HEK293T (cell line): Measurements from ENCODE around the gene DSEL.

Source experiments
- CTCF ChIA-PET: fragments of 350-600 bp; formaldehyde crosslinking; extraction: SDS; loops from one replicate; lab custom pipeline; 2021; ENCODE audit warnings: antibody characterized with exemption, inconsistent platforms; lab: Yijun Ruan, JAX
- POLR2A ChIA-PET: fragments of 350-600 bp; formaldehyde crosslinking; extraction: SDS; loops from one replicate; lab custom pipeline; 2020; ENCODE audit warnings: antibody characterized with exemption, inconsistent platforms; lab: Yijun Ruan, JAX
- DNase-seq: peaks from one replicate; pipeline ENCODE4 v3.0.0; 2012; ENCODE audit warnings: mixed read lengths; ENCODE audit errors: extremely low spot score
- ARNT ChIP-seq: fragments of 450-650 bp; IDR thresholded peaks from 2 replicates; pipeline ENCODE4 v1.6.1; 2017; ENCODE audit warnings: mild to moderate bottlenecking
- BHLHE40 ChIP-seq: fragments of 450-650 bp; IDR thresholded peaks from 2 replicates; pipeline ENCODE4 v1.6.1; 2016; ENCODE audit warnings: mild to moderate bottlenecking, moderate library complexity, borderline replicate concordance
- CTBP1 ChIP-seq: fragments of 450-650 bp; IDR thresholded peaks from 2 replicates; pipeline ENCODE4 v1.6.1; 2016; ENCODE audit warnings: borderline replicate concordance
- ELF4 ChIP-seq: fragments of 450-650 bp; IDR thresholded peaks from 2 replicates; pipeline ENCODE4 v1.6.1; 2017; ENCODE audit warnings: antibody characterized with exemption
- FOXA1 ChIP-seq: fragments of 450-650 bp; IDR thresholded peaks from 2 replicates; pipeline ENCODE4 v1.6.1; 2016; ENCODE audit warnings: mild to moderate bottlenecking
- FOXK2 ChIP-seq: fragments of 450-650 bp; IDR thresholded peaks from 2 replicates; pipeline ENCODE4 v1.6.1; 2016; ENCODE audit warnings: mild to moderate bottlenecking
- FOXM1 ChIP-seq: fragments of 450-650 bp; IDR thresholded peaks from 2 replicates; pipeline ENCODE4 v1.6.1; 2017; ENCODE audit warnings: mild to moderate bottlenecking, borderline replicate concordance
- HDGF ChIP-seq: fragments of 450-650 bp; IDR thresholded peaks from 2 replicates; pipeline ENCODE4 v1.6.1; 2017; ENCODE audit warnings: antibody characterized with exemption, borderline replicate concordance
- L3MBTL2 ChIP-seq: fragments of 450-650 bp; conservative IDR thresholded peaks from 2 replicates; pipeline ENCODE4 v1.6.1; 2016; ENCODE audit warnings: mild to moderate bottlenecking
- LEF1 ChIP-seq: fragments of 450-650 bp; IDR thresholded peaks from 2 replicates; pipeline ENCODE4 v1.6.1; 2017; ENCODE audit warnings: mild to moderate bottlenecking, borderline replicate concordance
- NFRKB ChIP-seq: fragments of 450-650 bp; IDR thresholded peaks from 2 replicates; pipeline ENCODE4 v1.6.1; 2016; ENCODE audit warnings: mild to moderate bottlenecking, moderate library complexity
- SP1 ChIP-seq: fragments of 450-650 bp; IDR thresholded peaks from 2 replicates; pipeline ENCODE4 v1.6.1; 2017
- SUZ12 ChIP-seq: fragments of 450-650 bp; IDR thresholded peaks from 2 replicates; pipeline ENCODE4 v1.6.1; 2016; ENCODE audit warnings: mild to moderate bottlenecking
- TARDBP ChIP-seq: fragments of 450-650 bp; IDR thresholded peaks from 2 replicates; pipeline ENCODE4 v1.6.1; 2016
- ZNF384 ChIP-seq: fragments of 450-650 bp; IDR thresholded peaks from 2 replicates; pipeline ENCODE4 v1.6.1; 2016
- TF ChIP-seq, protein P1 (sequence below): fragments of 450-650 bp; IDR thresholded peaks from 2 replicates; pipeline ENCODE4 v1.6.1; 2016

The DSEL gene

DNA sequence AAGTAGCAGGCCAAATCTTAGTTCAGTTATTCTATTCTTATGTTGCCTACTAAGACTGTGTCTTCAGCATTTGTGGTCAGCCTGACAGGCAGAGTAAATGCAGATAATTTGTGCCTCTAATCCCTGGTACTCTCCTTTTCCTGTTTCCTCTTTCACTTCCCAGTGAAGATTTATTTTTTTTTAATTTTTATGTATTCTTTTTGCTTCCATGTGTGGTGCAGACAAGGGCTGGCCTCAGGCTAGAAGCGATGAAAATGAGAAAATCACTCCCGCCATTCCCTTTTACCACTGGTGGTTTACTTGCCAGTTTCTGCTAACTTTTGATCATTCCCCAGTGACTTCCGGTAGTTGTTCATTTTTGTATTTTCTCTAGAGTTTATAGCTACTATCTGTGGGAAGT is 30.9 kb downstream of the DSEL start:
- TF ChIP-seq FOXM1 (no peak), LEF1 (no peak), FOXK2 (no peak), ZNF384 (no peak), L3MBTL2 (no peak), FOXA1 (no peak), ELF4 (no peak), BHLHE40 (no peak), NFRKB (no peak), SP1 (no peak), ARNT (no peak), CTBP1 (no peak), TARDBP (no peak)
- TF ChIP-seq, protein P1, sequence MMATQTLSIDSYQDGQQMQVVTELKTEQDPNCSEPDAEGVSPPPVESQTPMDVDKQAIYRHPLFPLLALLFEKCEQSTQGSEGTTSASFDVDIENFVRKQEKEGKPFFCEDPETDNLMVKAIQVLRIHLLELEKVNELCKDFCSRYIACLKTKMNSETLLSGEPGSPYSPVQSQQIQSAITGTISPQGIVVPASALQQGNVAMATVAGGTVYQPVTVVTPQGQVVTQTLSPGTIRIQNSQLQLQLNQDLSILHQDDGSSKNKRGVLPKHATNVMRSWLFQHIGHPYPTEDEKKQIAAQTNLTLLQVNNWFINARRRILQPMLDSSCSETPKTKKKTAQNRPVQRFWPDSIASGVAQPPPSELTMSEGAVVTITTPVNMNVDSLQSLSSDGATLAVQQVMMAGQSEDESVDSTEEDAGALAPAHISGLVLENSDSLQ, result no peak
- ChIA-PET POLR2A (no interaction called here), CTCF (no interaction called here)
- no peak for DNase-seq

DNA sequence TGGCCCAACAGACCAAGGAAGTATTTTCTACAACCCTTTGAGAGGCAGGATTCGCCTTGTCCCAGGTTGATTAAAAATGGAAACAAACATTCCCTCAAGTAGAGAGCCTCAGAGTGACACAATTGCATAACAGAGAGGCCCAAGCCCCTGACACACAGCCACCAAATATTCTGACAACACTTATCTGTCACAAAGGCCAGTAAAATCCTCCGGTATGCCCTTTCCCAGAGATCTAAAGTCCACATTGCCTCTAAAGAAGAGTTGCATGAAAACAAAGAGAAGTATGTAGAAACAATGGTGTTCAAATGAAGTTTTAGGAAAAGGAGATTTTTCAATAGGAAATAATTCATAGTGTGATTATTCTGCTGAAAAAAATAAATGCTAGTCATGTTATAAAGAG is 32.1 kb downstream of the DSEL start:
- CTCF ChIA-PET, result no interaction called here

DNA sequence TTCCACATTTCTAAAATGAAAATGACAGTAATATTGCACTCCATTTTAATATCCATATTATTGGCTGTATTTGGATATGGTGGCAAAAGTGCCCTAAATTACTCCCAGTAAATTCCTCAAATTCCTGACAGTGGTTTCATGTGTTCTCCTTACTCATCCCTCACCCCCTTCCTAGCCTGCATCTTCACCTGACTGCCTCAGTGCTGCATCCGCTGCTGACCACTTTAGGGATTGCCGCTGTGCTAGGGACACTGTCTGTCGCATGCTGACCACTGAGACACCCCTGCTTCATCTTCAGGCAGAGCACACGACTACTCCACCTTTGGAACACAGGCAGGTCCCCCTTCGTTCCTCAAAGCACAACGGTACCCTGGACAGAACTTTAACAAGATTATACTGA is 32.6 kb downstream of the DSEL start:
- no peak for DNase-seq
- TF ChIP-seq FOXA1 (no peak), ARNT (no peak), HDGF (no peak), NFRKB (no peak), LEF1 (no peak), FOXM1 (no peak), L3MBTL2 (no peak), ELF4 (no peak), CTBP1 (no peak), TARDBP (no peak)
- ChIA-PET CTCF (no interaction called here), POLR2A (no interaction called here)

More for the DNA sequence above, 32.1 kb downstream of the DSEL start:
- POLR2A ChIA-PET, result no interaction called here
- DNase-seq, result no peak
- no peak for TF ChIP-seq NFRKB
- TF ChIP-seq, protein P1, result no peak
- TF ChIP-seq FOXA1, result no peak
- no peak for TF ChIP-seq SUZ12
- TF ChIP-seq HDGF, result no peak
- no peak for TF ChIP-seq TARDBP
- TF ChIP-seq CTBP1, result no peak
- TF ChIP-seq ARNT, result no peak
- TF ChIP-seq ELF4, result no peak
- TF ChIP-seq ZNF384, result no peak
- TF ChIP-seq BHLHE40, result no peak
- TF ChIP-seq SP1, result no peak

DNA sequence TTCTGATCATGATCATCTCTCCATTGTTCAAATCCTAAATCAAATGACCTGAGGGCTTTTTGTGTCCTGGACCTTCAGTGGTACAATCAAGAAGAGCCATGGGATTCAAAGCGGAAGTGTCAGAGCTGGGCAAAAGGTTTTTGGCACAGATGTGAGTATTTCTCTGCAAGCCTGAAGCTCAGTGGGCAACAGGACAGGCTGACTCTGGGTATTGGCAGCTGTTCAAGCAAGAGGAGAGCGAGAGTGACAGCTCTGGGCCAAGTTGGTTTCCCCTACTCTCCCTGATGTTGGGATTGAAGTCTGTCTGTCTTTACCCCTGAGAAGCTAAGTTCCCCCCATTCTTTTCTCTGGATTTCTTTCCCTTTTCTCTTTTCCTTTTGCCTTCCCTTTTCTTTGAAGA is 33.3 kb downstream of the DSEL start:
- TF ChIP-seq ARNT, result no peak
- TF ChIP-seq TARDBP, result no peak
- TF ChIP-seq FOXK2, result no peak
- no peak for TF ChIP-seq SUZ12
- no peak for TF ChIP-seq FOXA1
- TF ChIP-seq ELF4, result no peak
- TF ChIP-seq NFRKB, result no peak
- TF ChIP-seq CTBP1, result no peak
- TF ChIP-seq LEF1, result no peak
- no peak for TF ChIP-seq ZNF384
- no peak for TF ChIP-seq BHLHE40
- no peak for TF ChIP-seq L3MBTL2
- no peak for TF ChIP-seq FOXM1
- TF ChIP-seq HDGF, result no peak
- no peak for TF ChIP-seq SP1
- TF ChIP-seq, protein P1, result no peak
- CTCF ChIA-PET, result no interaction called here
- no peak for DNase-seq
- POLR2A ChIA-PET, result no interaction called here

DNA sequence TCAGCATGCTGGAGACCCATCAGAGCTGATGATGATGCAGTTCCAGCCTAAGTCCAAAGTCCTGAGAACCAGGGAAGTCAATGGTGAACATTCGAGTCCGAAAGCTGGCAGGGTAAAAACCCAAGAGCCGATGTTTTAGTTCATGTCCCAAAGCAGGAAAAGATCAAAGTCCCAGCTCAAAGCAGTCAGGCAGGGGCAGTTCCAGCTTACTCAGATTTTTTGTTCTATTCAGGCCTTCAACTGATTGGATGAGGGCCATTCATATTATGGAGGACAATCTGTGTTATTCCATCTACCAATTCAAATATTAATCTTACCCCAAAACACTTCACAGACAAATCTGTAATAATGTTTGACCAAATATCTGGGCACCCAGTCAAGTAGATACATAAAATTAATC is 38.3 kb downstream of the DSEL start:
- POLR2A ChIA-PET, result no interaction called here
- TF ChIP-seq HDGF (no peak), TARDBP (no peak), ZNF384 (no peak), FOXA1 (no peak)
- CTCF ChIA-PET, result no interaction called here
- DNase-seq, result no peak

DNA sequence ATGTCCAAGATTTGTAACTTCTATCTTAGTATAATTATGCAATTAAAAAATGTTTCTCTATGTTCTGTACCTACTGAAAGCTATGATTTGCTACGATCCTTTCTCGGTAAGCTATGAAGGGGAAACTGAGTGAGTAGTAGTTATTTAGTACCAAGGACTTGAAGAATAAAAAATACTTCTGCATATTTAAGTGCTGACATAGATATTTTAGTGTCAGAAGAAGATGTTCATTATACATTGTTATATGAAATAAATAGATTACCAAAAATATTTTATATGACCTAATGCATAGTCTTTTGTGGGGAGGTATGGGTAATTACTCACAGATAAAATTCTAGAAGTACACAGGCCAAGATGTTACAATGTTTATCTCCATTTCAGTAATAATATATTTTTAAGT is 39.0 kb downstream of the DSEL start:
- TF ChIP-seq ARNT (no peak), SP1 (no peak), NFRKB (no peak), FOXA1 (no peak)
- CTCF ChIA-PET, result no interaction called here
- POLR2A ChIA-PET, result no interaction called here
- DNase-seq, result no peak

DNA sequence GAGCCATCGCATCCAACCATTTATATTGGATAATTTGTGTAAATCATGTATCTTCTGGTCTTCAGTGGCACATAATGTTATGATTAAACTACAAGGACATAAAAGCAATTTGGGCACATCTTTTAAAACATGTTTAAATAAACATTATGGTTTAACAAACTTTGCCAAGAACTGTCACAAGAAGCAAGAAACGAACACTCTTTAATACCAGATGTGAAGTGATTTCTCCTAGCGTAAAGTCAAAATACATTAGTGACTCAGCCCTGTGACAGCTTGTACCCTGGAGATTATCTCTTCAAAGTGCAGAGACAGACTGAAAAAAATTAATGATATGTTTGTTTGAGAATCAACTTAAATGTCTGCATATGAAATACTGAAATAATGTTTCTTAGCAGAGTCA is 39.9 kb downstream of the DSEL start:
- ChIA-PET CTCF (interaction anchor here (0.5 kb wide), 1 partner anchor 560 kb away, joined by 4 read pairs; no protein-coding TSS in a partner anchor), POLR2A (no interaction called here)
- no peak for TF ChIP-seq SUZ12
- no peak for TF ChIP-seq FOXK2
- no peak for TF ChIP-seq L3MBTL2
- no peak for TF ChIP-seq CTBP1
- TF ChIP-seq HDGF, result no peak
- TF ChIP-seq, protein P1, result no peak
- no peak for TF ChIP-seq LEF1
- no peak for TF ChIP-seq BHLHE40
- TF ChIP-seq ARNT, result no peak
- TF ChIP-seq FOXA1, result no peak
- TF ChIP-seq TARDBP, result no peak
- TF ChIP-seq SP1, result no peak
- TF ChIP-seq ELF4, result no peak
- TF ChIP-seq FOXM1, result no peak
- no peak for TF ChIP-seq NFRKB
- TF ChIP-seq ZNF384, result no peak
- no peak for DNase-seq
